HG02852 (cell line): Measurements from ENCODE around the gene RALGAPA2.

Experiments
- ATAC-seq: cut with Tn5 transposase; IDR thresholded peaks from one replicate; pipeline ENCODE4 v1.9.1; 2021; ENCODE audit warnings: mild to moderate bottlenecking, moderate library complexity; ENCODE audit not compliant: unreplicated experiment

The RALGAPA2 gene

DNA sequence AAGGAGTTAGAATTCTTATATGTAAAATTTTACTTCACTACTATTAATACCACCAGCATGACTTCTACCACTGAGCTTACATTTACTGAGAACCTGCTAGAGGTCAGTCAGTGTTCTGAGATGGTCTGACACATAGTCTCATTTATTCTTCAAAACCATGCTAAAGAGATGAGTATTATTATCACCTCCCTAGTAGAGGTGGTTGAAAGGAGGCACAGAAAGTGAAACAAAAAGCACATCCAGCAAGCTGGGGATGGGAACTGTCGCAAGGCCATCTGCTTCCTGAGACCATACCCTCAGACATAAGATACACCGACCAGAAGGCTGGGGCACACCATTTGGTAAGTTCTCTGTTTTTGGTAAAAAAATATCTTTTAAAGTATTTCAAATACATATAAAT lies 206.9 kb downstream of the RALGAPA2 start:
- peak; percentile 77 for ATAC-seq

DNA sequence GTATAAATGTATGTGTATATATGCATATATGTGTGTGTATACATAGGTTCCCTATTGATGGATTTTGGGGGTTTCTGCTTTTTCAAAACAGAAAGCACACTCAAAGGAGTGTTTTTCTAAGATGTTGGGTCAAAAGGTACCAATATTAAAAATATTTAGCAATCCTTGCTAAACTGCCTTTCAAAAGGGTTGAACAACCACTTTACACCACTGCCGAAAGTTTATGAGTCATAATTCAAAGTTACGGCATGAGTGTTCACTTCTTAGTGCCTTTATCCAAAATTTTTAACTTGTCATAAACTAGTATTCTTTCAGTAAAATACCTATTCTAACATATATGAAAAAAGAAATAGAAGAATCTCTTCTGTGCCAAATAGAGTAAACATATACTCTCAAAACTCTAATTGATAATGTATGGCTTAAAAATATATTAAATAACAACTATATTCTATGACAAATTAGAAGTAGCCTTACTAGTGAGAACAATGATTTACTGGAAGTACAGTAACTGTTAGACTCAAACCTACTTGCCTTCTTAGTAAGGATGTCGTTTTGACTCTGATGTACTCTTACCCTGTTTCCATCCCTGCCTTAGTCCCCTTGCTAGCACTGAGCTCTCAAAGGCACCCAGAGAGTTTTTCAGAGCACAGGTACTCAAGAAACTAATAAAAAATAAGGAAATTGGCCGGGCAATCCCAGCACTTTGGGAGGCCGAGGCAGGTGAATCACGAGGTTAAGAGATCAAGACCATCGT lies 208.5 kb downstream of the RALGAPA2 start:
- no peak for ATAC-seq

DNA sequence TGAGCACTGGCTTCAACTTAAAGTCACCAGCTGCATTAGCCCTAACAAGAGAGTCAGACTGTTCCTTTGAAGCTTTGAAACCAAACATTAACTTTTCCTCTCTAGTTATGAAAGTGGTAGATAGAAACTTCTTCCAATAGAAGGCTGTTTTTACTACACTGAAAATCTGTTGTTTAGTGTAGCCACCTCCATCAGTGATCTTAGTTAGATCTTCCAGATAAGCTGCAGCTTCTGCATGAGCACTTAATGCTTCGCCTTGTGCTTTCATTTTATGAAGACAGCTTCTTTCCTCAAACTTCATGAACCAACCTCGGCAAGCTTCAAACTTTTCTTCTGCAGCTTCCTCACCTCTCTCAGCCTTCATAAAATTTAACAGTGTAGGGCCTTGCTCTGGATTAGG lies 211.3 kb downstream of the RALGAPA2 start:
- no peak for ATAC-seq

DNA sequence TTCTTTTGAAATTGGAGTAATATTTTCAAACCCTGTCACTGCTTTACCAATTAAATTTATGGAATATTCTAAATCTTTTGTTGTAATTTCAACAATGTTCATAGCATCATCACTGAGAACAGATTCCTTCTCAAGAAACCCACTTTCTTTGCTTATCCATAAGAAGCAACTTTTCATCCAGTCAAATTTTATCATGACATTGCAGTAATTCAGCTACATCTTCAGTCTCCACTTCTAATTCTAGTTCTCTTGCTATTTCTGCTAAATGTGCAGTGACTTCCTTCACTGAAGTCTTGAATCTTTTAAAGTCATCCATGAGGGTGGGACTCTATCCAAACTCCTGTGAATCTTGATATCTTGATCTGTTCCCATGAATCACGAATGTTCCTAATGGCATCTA lies 212.1 kb downstream of the RALGAPA2 start:
- no peak for ATAC-seq

DNA sequence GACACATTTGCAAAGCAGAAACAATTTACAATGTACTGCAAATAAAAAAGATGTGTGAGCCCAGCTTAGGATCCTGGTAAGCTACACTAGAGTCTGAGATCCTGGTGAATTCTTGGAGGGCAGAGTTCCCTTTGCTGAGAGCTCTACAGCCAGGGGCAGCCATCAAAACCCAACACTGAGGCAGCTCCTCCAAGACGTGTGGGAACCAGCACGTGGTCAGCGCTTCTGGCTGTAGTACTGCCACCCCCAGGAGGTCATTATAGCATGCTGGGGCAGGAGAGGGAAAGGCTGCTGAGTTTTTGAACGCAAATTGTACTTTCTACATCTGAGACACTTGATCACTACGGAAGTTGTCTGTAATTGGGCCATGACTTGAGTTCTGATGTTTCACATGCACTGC lies 213.0 kb downstream of the RALGAPA2 start:
- no peak for ATAC-seq

GRCh38 chr20:20498076-20498861 lies 214.2 kb downstream of the RALGAPA2 start:
- no peak for ATAC-seq

DNA sequence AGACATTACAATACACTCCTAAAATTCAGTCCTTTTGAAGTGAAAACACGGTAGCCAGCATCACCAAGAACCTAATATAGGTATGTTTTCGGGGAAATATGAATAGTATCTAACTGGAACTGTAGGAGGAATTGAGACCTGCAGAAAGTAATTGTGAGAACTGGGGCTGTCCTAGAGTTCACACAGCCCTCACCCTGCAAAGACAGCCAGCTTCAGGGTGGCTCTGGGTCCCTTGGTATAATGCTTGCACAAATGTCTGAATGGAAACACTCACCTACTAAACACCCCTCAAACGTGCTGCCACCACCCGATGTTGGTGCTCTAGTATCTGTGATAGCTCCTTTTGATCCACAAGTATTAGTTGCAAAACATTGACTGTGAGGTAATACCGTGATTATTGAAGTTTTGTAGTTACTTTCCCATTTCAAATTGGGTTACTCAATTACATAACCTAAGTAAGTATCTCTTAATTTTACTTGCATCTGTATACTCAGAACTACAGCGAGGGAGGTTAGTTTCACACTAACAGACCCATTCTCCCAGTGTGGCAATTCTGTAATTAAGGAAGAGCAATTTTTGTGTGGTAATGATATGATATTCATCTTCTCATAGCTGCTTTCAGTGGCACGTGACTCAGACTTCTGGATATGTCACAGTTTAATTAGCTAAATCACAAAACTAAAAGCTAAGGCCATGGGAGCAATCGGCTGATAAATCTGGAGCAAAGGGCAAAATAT lies 215.0 kb downstream of the RALGAPA2 start:
- peak; percentile 79 for ATAC-seq

GRCh38 chr20:20495729-20496503 lies 216.5 kb downstream of the RALGAPA2 start:
- no peak for ATAC-seq

- ATAC-seq = no peak
Observed at GRCh38 chr20:20493701-20494100, 218.7 kb downstream of the RALGAPA2 start.

DNA sequence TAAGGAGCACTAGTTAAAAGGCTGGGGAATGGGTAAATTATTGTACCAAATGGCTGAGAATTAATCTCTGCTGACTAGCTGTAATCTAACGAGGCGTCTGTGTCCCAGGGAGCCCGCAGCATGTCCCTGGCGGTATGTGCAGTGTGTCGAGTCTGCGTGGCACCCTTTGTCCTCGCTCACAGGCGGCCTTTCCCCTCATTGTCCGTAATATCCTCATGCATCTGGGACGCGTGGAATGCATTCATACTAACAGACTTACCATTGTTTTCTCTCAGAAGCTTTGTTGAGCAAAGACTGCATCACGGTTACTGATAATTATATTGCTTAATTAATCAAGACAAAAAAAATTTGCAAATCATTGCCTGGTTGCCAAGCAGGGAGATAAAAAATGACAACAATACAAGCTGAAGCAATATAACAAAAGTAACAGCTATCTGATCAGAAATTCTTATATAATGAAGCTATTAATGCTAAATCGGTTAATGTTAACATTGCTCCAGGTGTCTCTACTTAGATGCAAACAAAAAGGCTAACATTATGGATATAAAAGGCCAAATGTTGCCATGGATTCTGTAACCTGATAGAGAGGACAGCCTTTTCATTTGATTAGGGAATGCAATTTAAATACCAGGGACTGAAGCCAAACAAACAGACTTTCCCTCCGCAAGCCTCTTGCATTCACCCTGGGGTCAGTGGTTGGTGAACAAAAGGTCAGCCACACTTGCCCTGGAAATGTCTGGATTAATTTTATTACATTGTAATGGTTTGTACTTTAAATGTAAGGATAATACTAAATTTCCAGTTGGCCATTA lies 219.7 kb downstream of the RALGAPA2 start:
- ATAC-seq = no peak

- no peak for ATAC-seq
Observed at GRCh38 chr20:20491784-20492264, 220.6 kb downstream of the RALGAPA2 start.

DNA sequence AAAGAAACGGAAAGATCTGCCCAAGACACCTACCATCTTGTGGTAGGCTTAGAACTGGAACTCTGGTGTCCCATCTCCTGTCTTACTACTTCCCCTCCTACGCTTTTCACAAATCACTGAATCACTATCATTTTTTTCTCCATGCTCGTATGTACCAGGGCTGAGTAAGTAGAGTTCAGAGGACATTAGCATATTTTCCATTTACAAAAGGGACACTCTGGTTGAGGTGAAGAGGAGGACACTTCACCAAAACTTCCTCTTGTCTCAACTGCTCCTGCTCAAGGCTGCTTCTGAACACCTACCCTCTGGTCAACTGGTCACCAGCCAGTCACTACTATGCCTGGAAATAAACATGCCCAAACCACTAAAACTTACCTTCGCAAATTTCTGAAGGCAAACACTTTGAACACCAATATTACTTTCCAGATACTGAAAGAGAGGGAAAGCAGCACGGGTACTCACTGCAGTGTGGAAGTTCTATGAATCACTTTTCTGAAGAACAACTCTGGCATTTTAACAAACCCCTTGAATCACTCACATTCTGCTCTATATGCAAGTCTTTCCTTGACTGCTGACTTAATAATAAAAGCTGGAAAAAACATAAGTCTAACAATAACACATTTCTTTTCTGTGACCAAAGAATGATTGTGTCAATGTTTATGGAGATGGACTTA lies 221.2 kb downstream of the RALGAPA2 start:
- no peak for ATAC-seq

DNA sequence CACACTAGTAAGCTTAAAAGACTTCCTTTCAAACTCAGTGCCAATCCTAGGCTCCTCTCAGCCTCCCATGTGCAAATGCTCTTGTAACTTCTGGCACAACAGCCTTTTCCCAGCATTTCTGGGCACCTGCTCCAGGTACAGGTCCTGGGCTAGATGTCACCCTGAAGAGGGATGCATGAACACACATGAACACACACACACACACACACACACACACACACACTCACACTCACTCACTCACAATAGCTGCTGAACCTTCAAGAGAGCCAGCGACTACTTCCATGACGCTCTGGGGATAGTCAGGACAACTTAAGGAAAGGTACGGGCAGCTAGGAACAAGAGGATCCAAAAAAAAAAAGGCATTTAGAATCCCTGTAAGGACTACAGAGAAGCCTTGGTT lies 221.8 kb downstream of the RALGAPA2 start:
- no peak for ATAC-seq

DNA sequence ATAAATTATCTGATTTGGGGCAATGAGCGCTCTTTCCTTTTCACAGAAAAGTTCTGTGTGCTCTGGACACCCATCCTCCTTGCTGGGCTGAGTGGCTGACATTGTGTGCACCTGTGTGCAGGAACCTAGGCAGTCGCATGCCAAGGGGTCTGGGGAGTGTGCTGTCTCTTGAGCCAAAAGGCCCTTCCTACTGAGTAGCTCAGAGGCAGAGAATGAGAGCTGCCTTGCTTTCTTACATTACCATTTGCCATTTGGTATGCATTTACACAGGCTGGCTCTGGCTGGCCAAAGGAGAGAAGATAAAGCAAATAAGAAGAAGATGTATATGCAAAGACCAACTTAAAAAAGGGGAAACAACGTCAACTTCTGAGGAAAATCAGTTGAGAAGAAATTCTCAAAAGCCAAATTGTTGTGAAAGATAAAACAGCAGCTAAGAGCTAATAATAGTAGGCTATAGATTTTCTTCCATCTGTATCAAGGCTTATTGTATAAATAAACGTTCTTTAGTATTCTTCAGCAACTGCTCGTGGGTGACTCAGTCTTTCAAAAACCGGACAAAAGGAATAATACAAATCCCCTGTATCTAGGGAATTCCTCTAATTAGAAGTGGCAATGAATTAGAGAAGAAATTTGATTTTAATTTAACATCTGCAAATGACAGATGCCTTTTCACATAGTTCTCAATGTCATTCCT lies 222.6 kb downstream of the RALGAPA2 start:
- peak; percentile 44 for ATAC-seq

- peak; percentile 89 for ATAC-seq
Observed at GRCh38 chr20:20489054-20489453, 223.4 kb downstream of the RALGAPA2 start.

GRCh38 chr20:20488388-20488787 lies 224.1 kb downstream of the RALGAPA2 start:
- no peak for ATAC-seq

- no peak for ATAC-seq
Observed at GRCh38 chr20:20487811-20488210, 224.6 kb downstream of the RALGAPA2 start.

DNA sequence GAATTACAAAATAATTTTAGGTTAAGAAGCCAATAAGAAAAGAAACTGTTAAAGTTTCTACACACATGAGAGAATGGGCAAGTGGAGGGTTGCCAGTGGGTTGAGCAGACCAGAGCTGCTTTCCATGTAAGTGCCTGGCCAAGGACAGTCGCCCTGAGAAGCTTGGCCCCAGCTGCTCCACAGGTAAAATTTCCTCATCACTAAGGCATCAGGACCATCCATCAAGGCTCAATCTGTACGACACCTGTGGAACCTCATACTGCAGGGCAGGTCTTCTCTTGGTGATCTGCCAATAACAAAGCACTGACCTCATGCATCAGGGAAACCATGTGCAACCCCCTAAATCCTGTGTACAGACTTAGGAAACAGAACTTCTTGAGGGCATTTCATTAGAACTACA lies 229.1 kb downstream of the RALGAPA2 start:
- ATAC-seq = no peak

DNA sequence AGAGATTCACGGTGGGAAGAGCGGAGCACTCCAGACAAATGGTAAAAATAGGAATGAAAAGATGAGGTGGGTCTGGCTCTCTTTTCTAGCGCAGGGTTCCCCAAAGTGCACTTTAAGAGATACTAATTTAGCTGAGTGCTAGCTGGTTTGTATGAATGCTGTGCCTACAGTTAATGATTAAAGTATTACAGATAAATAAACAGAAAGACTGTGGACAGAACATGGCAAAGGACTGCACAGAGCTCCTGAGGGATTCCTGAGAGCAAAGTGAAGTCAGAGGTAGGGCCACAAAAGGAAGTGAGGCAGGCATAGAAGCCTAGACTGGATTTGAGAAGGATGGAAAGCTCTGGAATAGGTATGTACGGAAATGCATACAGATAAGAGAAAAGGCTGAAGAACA lies 230.0 kb downstream of the RALGAPA2 start:
- ATAC-seq = no peak
